Measurements from ENCODE around the gene PGF. TPM values are rescaled to one million over a fixed set of nuclear protein-coding genes. Genes with fewer than 3 reads are reported as not detected.

Gene PGF
- polyA plus RNA-seq, 3 donors: 0.03 TPM; not detected in 2

DNA sequence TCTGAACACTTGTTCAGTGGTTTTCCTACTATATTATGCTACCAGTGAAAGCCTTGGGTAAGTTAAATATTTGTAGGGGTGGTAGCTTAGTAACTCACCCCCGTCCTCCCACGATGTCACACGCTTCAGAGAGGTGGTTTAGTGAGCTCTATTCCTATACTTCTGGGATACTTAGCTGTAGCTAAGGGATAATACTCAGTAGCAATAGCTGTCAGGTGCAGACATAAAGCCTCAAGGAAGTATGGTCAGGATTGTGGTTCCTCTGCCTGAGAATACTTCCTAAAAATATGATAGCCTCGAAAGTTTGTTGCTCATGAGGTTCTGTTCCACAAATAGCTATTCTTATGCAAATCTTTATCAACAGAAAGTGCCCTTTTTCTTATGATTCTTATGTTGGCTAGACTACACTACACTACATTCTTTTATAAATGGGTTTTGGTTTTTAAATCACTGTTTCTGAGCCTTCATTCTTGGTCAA is 61.7 kb downstream of the PGF start:
- intact Hi-C loops (cut with micrococcal nuclease): no loop called here
- Histone ChIP-seq H4K20me1 (ENCODE audit: insufficient read depth, low read length) (peaks cover 71% of the 10 kb centered on the region), H3K27ac (ENCODE audit: low read depth in 1 of 2, low read length in 2 of 2) (peak overlapping the region in 1 of 2 donors; percentile 72), H3K4me3 (replicated peaks in 1 of 3; ENCODE audit: low read depth in 2 of 3, low read length in 3 of 3) (no peak overlapping the region), H3K4me2 (replicated peaks; ENCODE audit: extremely low read depth, low read length, poor library complexity, severe bottlenecking) (no peak overlapping the region), H3K79me2 (ENCODE audit: insufficient read depth, low read length) (peaks cover 16% of the 10 kb centered on the region), H3K4me1 (ENCODE audit: control insufficient read depth in 1 of 2, insufficient read depth in 2 of 2, low read length in 2 of 2) (peaks cover 26% of the 10 kb centered on the region in 2 donors), H3K36me3 (replicated peaks in 1 of 2; ENCODE audit: control insufficient read depth in 1 of 2, insufficient read depth in 2 of 2, low read length in 2 of 2) (peaks cover 89 to 99% of the 10 kb centered on the region in 2 donors), H3K27me3 (ENCODE audit: control insufficient read depth in 2 of 2, insufficient read depth in 2 of 2, low read length in 2 of 2) (no peaks in the 10 kb centered on the region), H3K9ac (ENCODE audit: insufficient read depth, low read length, poor library complexity, severe bottlenecking) (no peak overlapping the region), H3K9me3 (replicated peaks in 1 of 2; ENCODE audit: control insufficient read depth in 1 of 2, insufficient read depth in 1 of 2, low read length in 2 of 2) (no peaks in the 10 kb centered on the region), H2AFZ (ENCODE audit: insufficient read depth, low read depth, low read length, poor library complexity, severe bottlenecking) (no peak overlapping the region)
- Mint-ChIP-seq H3K4me1 (peaks cover 28% of the 10 kb centered on the region), H3K27ac (peak overlapping the region in 4 of 7 donors; percentile 43 to 85 (median 60)), H3K27me3 (ENCODE audit: low read depth in 3 of 3) (peaks cover 0 to 3% (median 0%) of the 10 kb centered on the region in 3 donors), H3K36me3 (peaks cover 88 to 98% of the 10 kb centered on the region in 2 donors), H3K4me3 (no peak overlapping the region), H3K9me3 (no peaks in the 10 kb centered on the region)
- no CpG with 5 or more reads among the region's 4 CpGs for WGBS (ENCODE audit: insufficient coverage)
- TF ChIP-seq CTCF (IDR thresholded peaks at IDR 0.05): no peak
- peak; percentile 16 to 30 (median 27) for DNase-seq

DNA sequence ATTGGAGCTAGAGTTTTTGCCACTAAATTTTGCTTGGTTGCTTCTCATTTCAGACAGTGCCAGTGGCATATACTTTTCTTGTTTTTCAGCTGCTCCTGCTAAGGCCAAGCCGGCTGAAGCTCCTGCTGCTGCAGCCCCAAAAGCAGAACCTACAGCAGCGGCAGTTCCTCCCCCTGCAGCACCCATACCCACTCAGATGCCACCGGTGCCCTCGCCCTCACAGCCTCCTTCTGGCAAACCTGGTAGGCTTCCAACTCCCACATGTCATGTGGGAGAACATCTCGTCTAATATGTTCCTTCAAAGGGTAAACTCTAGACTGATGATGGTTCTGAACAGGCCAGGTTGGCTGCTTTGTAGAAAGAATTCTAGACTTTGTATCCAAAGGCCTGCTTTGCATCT is 62.7 kb downstream of the PGF start:
- DNase-seq: no peak
- Histone ChIP-seq H3K27ac (ENCODE audit: low read depth in 1 of 2, low read length in 2 of 2) (no peak overlapping the region), H3K27me3 (ENCODE audit: control insufficient read depth in 2 of 2, insufficient read depth in 2 of 2, low read length in 2 of 2) (no peaks in the 10 kb centered on the region), H3K4me1 (ENCODE audit: control insufficient read depth in 1 of 2, insufficient read depth in 2 of 2, low read length in 2 of 2) (peaks cover 26% of the 10 kb centered on the region in 2 donors), H4K20me1 (ENCODE audit: insufficient read depth, low read length) (peaks cover 80% of the 10 kb centered on the region), H3K9me3 (replicated peaks in 1 of 2; ENCODE audit: control insufficient read depth in 1 of 2, insufficient read depth in 1 of 2, low read length in 2 of 2) (no peaks in the 10 kb centered on the region), H3K79me2 (ENCODE audit: insufficient read depth, low read length) (peaks cover 25% of the 10 kb centered on the region), H3K36me3 (replicated peaks in 1 of 2; ENCODE audit: control insufficient read depth in 1 of 2, insufficient read depth in 2 of 2, low read length in 2 of 2) (peaks cover 82 to 99% of the 10 kb centered on the region in 2 donors), H3K4me2 (replicated peaks; ENCODE audit: extremely low read depth, low read length, poor library complexity, severe bottlenecking) (no peak overlapping the region), H3K4me3 (replicated peaks in 1 of 3; ENCODE audit: low read depth in 2 of 3, low read length in 3 of 3) (no peak overlapping the region), H3K9ac (ENCODE audit: insufficient read depth, low read length, poor library complexity, severe bottlenecking) (no peak overlapping the region), H2AFZ (ENCODE audit: insufficient read depth, low read depth, low read length, poor library complexity, severe bottlenecking) (no peak overlapping the region)
- Mint-ChIP-seq H3K27me3 (ENCODE audit: low read depth in 3 of 3) (peaks cover 0 to 3% (median 0%) of the 10 kb centered on the region in 3 donors), H3K27ac (peak overlapping the region in 3 of 7 donors; percentile 13 to 58 (median 45)), H3K36me3 (peaks cover 88 to 98% of the 10 kb centered on the region in 2 donors), H3K4me3 (no peak overlapping the region), H3K4me1 (peaks cover 28% of the 10 kb centered on the region), H3K9me3 (no peaks in the 10 kb centered on the region)
- TF ChIP-seq CTCF (IDR thresholded peaks at IDR 0.05): no peak
- WGBS (ENCODE audit: insufficient coverage): 3% methylated on average over 4 of the region's 5 CpGs
- intact Hi-C loops (cut with micrococcal nuclease): no loop called here
